ENCODE results near the gene ITK. TPM values are rescaled to one million over a fixed set of nuclear protein-coding genes. Genes with fewer than 3 reads are reported as not detected.

ITK gene
- total and polyA plus RNA-seq, 4 donors = 0.35 to 1.5 (median 0.43) TPM

DNA sequence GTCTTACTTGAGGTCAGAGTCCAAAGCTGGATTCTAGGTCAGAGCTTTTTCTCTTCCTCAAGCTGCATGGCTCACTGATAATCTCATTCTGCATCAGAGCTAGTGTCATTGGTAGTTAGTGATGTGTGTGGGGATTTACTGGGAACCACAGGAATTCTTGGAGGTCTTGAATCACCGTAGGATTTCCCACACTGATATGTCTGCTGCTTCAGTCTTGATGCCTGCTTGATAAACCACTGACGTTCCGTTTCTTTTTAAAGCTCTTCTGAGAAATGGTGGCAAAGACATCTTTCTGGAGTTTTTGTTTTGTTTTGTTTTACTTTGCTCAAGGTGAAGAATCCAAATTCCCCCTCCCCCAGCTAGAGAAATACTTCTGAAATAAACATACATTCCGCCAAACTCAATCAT, 13.4 kb upstream of the ITK start:
- H3K36me3 ChIP-seq (ENCODE audit: control insufficient read depth in 4 of 4, insufficient read depth in 3 of 4, low read depth in 1 of 4, low read length in 3 of 4) = no peaks in the 10 kb centered on the region
- H3K4me3 ChIP-seq (ENCODE audit: low read depth in 1 of 3, low read length in 3 of 3) = no peak overlapping the region
- no peak for DNase-seq (ENCODE audit: low spot score)
- H3K9me3 ChIP-seq (ENCODE audit: control insufficient read depth in 4 of 4, low read length in 3 of 4) = no peaks in the 10 kb centered on the region
- TF ChIP-seq HNF4A (conservative IDR thresholded peaks at IDR 0.05) = no peak
- no peak for TF ChIP-seq JUND (IDR thresholded peaks at IDR 0.05)
- no peak for TF ChIP-seq RAD21 (IDR thresholded peaks at IDR 0.05)
- TF ChIP-seq TAF1 (conservative IDR thresholded peaks at IDR 0.05) = no peak
- TF ChIP-seq RXRA (IDR thresholded peaks at IDR 0.05) = no peak
- no peak for TF ChIP-seq GABPA (IDR thresholded peaks at IDR 0.05 in 1 of 2, conservative IDR thresholded peaks at IDR 0.05 in 1 of 2)
- TF ChIP-seq FOXA2 (IDR thresholded peaks at IDR 0.05) = no peak
- no peak for TF ChIP-seq HNF4G (IDR thresholded peaks at IDR 0.05)
- no peak for TF ChIP-seq SP1 (IDR thresholded peaks at IDR 0.05)
- no peak for TF ChIP-seq EGR1 (IDR thresholded peaks at IDR 0.05; ENCODE audit: low read depth in 2 of 2)
- TF ChIP-seq, protein P1, sequence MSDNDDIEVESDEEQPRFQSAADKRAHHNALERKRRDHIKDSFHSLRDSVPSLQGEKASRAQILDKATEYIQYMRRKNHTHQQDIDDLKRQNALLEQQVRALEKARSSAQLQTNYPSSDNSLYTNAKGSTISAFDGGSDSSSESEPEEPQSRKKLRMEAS (IDR thresholded peaks at IDR 0.05) = no peak
- TF ChIP-seq, protein P2, sequence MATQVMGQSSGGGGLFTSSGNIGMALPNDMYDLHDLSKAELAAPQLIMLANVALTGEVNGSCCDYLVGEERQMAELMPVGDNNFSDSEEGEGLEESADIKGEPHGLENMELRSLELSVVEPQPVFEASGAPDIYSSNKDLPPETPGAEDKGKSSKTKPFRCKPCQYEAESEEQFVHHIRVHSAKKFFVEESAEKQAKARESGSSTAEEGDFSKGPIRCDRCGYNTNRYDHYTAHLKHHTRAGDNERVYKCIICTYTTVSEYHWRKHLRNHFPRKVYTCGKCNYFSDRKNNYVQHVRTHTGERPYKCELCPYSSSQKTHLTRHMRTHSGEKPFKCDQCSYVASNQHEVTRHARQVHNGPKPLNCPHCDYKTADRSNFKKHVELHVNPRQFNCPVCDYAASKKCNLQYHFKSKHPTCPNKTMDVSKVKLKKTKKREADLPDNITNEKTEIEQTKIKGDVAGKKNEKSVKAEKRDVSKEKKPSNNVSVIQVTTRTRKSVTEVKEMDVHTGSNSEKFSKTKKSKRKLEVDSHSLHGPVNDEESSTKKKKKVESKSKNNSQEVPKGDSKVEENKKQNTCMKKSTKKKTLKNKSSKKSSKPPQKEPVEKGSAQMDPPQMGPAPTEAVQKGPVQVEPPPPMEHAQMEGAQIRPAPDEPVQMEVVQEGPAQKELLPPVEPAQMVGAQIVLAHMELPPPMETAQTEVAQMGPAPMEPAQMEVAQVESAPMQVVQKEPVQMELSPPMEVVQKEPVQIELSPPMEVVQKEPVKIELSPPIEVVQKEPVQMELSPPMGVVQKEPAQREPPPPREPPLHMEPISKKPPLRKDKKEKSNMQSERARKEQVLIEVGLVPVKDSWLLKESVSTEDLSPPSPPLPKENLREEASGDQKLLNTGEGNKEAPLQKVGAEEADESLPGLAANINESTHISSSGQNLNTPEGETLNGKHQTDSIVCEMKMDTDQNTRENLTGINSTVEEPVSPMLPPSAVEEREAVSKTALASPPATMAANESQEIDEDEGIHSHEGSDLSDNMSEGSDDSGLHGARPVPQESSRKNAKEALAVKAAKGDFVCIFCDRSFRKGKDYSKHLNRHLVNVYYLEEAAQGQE (IDR thresholded peaks at IDR 0.05) = no peak
- TF ChIP-seq, protein P3, sequence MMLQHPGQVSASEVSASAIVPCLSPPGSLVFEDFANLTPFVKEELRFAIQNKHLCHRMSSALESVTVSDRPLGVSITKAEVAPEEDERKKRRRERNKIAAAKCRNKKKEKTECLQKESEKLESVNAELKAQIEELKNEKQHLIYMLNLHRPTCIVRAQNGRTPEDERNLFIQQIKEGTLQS (IDR thresholded peaks at IDR 0.05) = no peak
- TF ChIP-seq, protein P4, sequence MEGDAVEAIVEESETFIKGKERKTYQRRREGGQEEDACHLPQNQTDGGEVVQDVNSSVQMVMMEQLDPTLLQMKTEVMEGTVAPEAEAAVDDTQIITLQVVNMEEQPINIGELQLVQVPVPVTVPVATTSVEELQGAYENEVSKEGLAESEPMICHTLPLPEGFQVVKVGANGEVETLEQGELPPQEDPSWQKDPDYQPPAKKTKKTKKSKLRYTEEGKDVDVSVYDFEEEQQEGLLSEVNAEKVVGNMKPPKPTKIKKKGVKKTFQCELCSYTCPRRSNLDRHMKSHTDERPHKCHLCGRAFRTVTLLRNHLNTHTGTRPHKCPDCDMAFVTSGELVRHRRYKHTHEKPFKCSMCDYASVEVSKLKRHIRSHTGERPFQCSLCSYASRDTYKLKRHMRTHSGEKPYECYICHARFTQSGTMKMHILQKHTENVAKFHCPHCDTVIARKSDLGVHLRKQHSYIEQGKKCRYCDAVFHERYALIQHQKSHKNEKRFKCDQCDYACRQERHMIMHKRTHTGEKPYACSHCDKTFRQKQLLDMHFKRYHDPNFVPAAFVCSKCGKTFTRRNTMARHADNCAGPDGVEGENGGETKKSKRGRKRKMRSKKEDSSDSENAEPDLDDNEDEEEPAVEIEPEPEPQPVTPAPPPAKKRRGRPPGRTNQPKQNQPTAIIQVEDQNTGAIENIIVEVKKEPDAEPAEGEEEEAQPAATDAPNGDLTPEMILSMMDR (IDR thresholded peaks at IDR 0.05; ENCODE audit: low read depth, low read length, missing input control) = no peak
- TF ChIP-seq, protein P5, sequence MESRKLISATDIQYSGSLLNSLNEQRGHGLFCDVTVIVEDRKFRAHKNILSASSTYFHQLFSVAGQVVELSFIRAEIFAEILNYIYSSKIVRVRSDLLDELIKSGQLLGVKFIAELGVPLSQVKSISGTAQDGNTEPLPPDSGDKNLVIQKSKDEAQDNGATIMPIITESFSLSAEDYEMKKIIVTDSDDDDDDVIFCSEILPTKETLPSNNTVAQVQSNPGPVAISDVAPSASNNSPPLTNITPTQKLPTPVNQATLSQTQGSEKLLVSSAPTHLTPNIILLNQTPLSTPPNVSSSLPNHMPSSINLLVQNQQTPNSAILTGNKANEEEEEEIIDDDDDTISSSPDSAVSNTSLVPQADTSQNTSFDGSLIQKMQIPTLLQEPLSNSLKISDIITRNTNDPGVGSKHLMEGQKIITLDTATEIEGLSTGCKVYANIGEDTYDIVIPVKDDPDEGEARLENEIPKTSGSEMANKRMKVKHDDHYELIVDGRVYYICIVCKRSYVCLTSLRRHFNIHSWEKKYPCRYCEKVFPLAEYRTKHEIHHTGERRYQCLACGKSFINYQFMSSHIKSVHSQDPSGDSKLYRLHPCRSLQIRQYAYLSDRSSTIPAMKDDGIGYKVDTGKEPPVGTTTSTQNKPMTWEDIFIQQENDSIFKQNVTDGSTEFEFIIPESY (IDR thresholded peaks at IDR 0.05) = no peak
- TF ChIP-seq YY1 (IDR thresholded peaks at IDR 0.05) = no peak
- WGBS = 65% methylated on average over 4 of the region's 4 CpGs
- no peak overlapping the region for H3K9ac ChIP-seq (ENCODE audit: low read depth in 1 of 2, low read length in 2 of 2)
- peaks cover 0 to 12% (median 2%) of the 10 kb centered on the region in 4 donors for H3K27me3 ChIP-seq (ENCODE audit: control insufficient read depth in 4 of 4, insufficient read depth in 4 of 4, low read length in 3 of 4)
- H3K27ac ChIP-seq (ENCODE audit: low read depth in 1 of 2, low read length in 2 of 2) = no peak overlapping the region
- H3K4me1 ChIP-seq (ENCODE audit: control insufficient read depth in 4 of 4, insufficient read depth in 4 of 4, low read length in 3 of 4) = no peaks in the 10 kb centered on the region

DNA sequence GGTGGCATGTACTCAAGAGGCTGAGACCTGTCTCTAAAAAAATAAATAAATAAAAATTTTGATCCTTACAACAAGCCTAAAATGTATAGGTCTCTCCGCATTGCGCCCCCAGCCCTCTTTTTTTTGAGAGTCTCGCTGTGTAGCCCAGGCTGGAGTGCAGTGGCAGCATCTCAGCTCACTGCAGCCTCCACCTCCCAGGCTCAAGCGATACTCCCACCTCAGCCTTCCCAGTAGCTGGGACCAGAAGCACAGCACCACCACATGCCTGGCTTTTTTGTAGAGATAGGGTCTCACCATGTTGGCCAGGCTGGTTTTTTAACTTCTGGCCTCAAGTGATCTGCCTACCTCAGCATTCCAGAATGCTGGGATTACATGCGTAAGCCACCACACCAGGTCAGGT, 12.4 kb upstream of the ITK start:
- H3K4me3 ChIP-seq (ENCODE audit: low read depth in 1 of 3, low read length in 3 of 3) = no peak overlapping the region
- no peak overlapping the region for H3K27ac ChIP-seq (ENCODE audit: low read depth in 1 of 2, low read length in 2 of 2)
- H3K4me1 ChIP-seq (ENCODE audit: control insufficient read depth in 4 of 4, insufficient read depth in 4 of 4, low read length in 3 of 4) = no peaks in the 10 kb centered on the region
- H3K27me3 ChIP-seq (ENCODE audit: control insufficient read depth in 4 of 4, insufficient read depth in 4 of 4, low read length in 3 of 4) = peaks cover 0 to 11% (median 2%) of the 10 kb centered on the region in 4 donors
- 95% methylated on average over 5 of the region's 5 CpGs for WGBS
- H3K36me3 ChIP-seq (ENCODE audit: control insufficient read depth in 4 of 4, insufficient read depth in 3 of 4, low read depth in 1 of 4, low read length in 3 of 4) = no peaks in the 10 kb centered on the region
- H3K9ac ChIP-seq (ENCODE audit: low read depth in 1 of 2, low read length in 2 of 2) = no peak overlapping the region
- no peaks in the 10 kb centered on the region for H3K9me3 ChIP-seq (ENCODE audit: control insufficient read depth in 4 of 4, low read length in 3 of 4)
- DNase-seq (ENCODE audit: low spot score) = no peak
- no peak for TF ChIP-seq JUND (IDR thresholded peaks at IDR 0.05)
- TF ChIP-seq, protein P2 (IDR thresholded peaks at IDR 0.05) = no peak
- TF ChIP-seq RXRA (IDR thresholded peaks at IDR 0.05) = no peak
- TF ChIP-seq FOXA1 (IDR thresholded peaks at IDR 0.05) = no peak
- no peak for TF ChIP-seq NR2F2 (IDR thresholded peaks at IDR 0.05)
- TF ChIP-seq EGR1 (IDR thresholded peaks at IDR 0.05; ENCODE audit: low read depth in 2 of 2) = no peak
- TF ChIP-seq, protein P3 (IDR thresholded peaks at IDR 0.05) = no peak
- TF ChIP-seq, protein P5 (IDR thresholded peaks at IDR 0.05) = no peak
- no peak for TF ChIP-seq HNF4G (IDR thresholded peaks at IDR 0.05)
- no peak for TF ChIP-seq FOXA2 (IDR thresholded peaks at IDR 0.05)
